Putamen (tissue), 1 donor: ENCODE measurements around the gene LSM7.
"Not testable (repeated sequence)": the region's sequence is repeated elsewhere in the genome, so short reads cannot be mapped to it uniquely, and the experiment has no call there.

Source experiments
- DNase-seq: peaks from one replicate; pipeline ENCODE4 v3.0.0-alpha.2; 2016; ENCODE audit warnings: low spot score

Gene LSM7

DNA sequence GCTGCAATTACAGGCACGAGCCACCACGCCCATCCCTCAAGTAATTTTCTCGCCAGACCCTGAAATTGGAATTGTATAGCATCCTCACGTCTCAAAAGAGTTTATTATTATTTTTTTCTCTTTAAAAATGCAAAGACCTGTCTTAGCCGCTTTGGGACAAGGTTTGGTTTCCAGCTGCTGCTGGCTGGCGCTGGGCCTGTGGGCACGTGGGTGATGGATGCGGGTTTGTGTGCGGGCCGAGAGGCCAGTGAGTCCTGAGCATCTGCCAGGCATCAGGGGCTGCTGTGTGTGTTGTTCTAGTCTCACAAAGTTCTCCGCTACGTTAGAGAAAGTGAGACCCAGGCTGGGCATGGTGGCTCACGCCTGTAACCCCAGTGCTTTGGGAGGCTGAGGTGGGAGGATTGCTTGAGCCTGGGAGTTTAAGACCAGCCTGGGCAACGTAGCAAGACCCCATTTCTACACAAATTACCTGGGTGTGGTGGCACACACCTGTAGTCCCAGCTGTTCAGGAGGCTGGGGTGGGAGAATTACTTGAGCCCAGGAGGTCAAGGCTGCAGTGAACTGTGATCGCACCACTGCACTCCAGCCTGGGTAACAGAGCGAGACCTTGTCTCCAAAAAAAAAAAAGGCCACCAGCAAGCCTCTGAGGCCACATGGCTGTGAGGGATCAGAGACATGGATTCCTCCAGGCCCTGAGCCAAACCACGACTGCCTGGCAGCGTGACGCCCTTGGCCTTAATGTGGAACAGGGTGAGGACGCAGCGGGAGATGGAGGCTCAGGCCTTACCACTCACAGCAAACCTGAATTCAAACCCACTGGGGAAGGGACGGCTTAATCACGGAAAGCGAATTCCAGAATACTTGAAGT, 27.0 kb upstream of the LSM7 start:
- no peak for DNase-seq

DNA sequence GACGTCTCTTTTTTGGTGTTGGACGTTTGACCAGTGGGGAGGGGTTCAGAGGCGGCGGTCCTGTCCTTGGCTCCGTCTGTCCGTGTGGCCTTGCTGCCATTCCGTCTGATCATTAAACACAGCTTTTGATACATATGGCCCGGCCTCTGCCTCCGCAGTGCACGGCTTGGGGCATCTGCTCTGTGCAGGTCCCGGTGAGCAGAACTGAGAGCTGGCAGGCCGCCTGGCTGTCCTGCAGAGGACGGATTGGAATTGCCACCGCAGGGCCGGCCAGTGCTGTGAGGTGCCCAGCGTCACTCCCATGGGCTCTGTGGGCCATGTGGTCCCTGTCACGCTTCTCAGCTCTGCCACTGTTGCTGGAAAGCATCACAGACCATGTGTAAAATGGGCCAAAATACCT, 26.3 kb upstream of the LSM7 start:
- DNase-seq: no peak

GRCh38 chr19:2353887-2354592, 25.7 kb upstream of the LSM7 start:
- no peak for DNase-seq

- no peak for DNase-seq
Measured at GRCh38 chr19:2353159-2353886, 24.9 kb upstream of the LSM7 start.

- no peak for DNase-seq
Measured at GRCh38 chr19:2352121-2352520, 23.7 kb upstream of the LSM7 start.

DNA sequence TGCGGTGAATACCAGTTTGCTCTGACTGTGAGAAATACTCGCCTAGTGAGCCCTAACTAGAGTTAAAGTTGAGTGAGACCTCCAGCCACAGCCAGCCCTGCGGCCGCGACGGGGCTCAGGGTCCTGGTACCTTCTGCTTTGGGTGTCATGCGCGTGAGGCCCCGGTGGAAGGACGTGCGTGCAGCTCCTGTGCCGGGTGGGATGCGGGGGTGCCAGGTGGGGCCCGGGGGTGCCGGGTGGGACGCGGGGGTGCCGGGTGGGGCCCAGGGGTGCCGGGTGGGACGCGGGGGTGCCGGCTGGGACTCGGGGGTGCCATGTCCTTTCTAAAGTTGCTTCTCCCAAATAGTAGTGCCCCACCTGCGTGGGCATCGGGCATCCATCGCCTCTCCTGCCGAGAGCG, 23.2 kb upstream of the LSM7 start:
- no peak for DNase-seq

DNA sequence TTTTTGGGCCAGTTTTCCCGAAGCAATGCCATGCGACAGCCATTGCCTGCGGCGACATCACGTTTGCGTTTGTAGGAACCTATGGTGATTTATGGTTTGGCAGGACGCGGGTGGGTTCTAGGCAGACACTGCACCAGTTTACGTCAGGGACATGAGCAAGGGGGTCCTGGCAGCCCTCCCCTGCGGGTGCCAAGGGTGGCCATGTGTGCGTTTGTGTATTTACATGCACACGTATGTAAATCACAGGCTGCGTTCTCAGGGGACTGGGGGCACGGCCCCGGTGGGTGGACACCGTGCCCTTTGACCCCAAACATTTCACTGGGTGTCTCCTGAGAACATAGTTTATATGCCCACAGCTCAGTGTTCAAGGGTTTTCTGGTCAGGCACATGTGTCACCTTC, 22.3 kb upstream of the LSM7 start:
- no peak for DNase-seq

GRCh38 chr19:2349818-2350217, 21.4 kb upstream of the LSM7 start:
- DNase-seq: not testable (repeated sequence)

- DNase-seq: no peak
Measured at GRCh38 chr19:2345794-2346663, 17.6 kb upstream of the LSM7 start.

GRCh38 chr19:2345076-2345475, 16.7 kb upstream of the LSM7 start:
- no peak for DNase-seq

DNA sequence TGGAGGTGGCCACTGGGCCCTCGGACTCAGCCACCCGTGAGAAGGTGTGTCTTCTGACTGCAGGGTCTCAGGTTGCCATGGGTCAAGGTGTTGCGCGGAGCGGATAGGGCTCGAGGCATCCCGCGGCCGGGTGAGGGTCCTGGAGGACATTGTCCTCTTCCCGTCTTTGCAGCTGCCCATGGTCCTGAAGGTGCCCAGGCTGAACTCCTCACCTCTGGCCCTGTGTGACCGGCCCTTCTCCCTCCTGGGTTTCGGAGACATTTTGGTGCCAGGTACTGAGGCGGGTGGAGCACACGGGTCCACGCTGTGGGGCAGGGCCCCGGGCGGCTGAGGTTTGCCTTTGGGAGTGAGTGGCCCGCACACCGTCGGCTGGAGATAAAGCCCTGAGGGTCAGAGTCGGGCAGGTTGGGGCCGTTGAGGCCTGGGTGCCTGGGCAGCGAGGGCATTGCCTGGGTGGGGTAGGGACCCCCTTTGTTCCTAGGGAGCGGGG, 16.0 kb upstream of the LSM7 start:
- no peak for DNase-seq

DNA sequence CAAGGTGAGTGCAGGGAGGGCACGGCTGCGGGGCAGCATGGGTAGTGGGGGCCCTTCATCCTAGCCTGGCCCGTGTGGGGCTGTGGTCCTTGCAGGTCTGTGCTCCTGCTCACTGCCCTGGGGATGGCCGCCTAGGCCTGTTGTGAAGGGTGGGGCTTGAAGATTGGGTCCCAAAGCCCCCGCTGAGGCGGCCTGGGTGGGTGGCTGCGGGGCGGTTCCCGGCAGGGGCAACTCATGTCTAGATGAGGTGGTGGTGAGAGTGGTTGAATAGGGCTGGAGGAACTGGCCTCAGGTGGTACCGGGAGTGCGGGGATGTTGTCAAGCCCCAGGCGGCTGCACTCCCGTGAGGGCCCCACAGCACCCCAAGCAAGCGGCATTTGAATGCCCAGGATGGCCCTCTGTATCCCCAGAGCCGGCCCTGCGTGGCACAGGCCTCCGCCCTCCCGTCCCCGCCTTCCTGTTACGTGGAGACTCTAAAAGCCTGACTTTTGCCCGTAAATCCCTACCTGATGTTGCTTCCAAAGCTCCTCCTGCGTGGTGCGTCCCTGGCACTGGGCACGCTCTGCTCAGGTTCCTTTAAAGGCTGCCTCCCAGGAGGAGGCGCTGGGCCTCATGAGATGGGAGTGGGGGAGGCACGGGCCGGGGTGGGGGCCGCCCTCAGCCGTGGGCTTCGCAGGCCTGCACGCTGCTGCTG, 15.1 kb upstream of the LSM7 start:
- DNase-seq: no peak

DNA sequence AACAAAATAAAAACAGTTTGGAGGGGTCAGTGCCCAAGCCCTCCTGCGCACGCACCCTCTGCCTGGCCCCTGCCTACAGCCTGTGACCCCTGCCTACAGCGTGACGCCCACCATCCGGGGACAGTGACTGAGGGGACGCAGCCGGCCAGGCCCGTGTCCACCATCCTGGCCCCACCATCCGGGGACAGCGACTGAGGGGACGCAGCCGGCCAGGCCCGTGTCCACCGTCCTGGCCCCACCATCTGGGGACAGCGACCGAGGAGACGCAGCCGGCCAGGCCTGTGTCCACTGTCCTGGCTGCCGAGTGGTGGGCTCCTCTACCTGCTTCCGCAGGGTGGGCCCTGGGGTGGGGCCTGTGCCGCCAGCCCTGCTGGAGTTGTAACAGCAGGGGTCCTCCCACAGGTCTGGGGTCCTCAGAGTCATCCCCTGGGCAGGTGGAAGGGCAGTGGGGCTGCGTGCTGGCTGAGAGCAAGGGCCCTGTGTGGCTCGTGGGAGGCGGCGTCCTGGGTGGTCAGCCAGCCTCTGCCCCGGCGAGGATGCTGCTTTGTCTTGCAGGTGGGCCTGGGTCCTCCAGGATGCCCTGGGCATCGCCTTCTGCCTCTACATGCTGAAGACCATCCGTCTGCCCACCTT, 14.4 kb upstream of the LSM7 start:
- no peak for DNase-seq

- DNase-seq: no peak
Measured at GRCh38 chr19:2341982-2342381, 13.6 kb upstream of the LSM7 start.

DNA sequence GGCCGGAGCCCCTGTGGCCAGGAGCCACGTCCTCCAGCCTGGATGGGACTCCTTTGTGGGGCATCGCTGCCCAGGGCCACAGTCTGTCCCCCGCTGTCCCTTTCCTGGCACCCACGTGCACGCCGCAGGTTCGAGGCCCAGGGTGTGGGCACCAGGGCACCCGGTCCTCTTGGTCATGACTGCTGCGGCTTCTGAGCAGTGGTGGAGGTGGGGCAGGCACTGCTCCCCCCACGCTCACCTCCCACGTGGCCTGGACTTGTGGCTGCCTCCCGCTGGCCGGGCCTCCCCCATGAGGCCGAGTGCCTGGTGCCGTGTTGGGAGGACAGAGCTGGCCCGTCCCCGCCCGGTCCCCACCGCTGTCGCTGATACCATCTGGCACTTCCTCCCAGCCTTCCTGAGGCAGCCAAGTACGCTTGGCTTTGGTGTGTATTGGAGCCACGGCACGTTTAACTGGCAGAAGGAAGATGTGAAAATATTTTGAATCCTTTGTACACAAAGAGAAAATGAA, 12.9 kb upstream of the LSM7 start:
- no peak for DNase-seq

DNA sequence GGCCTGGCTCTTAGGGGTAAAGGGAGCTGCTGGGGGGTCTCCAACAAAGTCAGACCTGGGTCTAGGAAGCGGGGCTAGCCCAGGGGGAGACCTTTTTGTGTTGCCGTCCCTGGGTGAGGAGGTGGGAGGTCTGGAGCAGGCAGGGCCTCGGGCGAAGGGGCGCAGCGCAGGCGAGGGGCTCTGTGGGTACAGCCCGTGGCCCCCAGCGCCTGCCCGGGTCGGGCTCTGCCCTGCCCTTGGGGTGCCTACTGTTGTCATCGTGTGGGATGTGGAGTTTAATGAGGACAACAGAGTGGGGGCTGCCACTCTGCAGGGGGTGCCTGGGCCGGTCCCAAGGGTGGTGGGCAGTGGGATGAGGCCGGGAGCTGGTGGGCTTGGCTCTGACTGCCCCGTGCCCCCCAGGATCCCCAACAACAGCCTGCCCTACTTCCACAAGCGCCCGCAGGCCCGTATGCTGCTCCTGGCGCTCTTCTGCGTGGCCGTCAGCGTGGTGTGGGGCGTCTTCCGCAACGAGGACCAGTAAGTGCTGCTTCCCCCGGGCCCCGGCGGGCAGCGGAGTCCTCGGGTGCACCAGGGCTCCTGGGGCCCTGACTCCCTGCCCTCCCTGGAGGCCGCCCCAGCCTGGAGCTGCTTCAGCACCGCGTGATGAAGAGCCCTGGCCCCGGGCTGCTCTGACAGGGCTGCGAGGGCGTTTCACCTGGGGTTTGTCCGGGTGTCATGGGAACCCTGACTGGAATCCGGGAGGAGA, 12.3 kb upstream of the LSM7 start:
- DNase-seq: no peak

DNA sequence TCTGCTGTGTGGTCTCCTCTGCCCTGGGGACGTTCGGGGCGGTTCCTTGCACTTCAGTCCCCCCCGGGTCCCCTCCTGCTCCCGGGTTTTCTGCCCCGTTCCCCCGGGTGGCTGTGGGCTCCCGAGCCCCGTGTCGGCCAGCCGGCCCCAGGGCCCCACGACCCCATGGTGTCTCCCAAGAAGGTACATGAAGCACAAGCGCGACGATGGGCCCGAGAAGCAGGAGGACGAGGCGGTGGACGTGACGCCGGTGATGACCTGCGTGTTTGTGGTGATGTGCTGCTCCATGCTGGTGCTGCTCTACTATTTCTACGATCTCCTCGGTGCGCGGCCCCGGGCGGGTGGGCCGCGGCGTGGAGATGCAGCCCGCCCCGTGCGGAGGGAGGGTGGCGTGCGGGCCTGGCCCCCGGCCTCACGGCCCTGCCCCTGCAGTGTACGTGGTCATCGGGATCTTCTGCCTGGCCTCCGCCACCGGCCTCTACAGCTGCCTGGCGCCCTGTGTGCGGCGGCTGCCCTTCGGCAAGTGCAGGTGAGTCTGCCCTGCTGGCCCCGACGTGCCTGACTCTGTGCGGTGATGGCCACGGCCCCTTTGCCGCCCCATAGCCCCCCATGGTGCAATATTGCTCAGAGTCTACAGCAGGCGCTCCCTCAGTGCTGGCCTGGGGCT, 11.4 kb upstream of the LSM7 start:
- DNase-seq: no peak

DNA sequence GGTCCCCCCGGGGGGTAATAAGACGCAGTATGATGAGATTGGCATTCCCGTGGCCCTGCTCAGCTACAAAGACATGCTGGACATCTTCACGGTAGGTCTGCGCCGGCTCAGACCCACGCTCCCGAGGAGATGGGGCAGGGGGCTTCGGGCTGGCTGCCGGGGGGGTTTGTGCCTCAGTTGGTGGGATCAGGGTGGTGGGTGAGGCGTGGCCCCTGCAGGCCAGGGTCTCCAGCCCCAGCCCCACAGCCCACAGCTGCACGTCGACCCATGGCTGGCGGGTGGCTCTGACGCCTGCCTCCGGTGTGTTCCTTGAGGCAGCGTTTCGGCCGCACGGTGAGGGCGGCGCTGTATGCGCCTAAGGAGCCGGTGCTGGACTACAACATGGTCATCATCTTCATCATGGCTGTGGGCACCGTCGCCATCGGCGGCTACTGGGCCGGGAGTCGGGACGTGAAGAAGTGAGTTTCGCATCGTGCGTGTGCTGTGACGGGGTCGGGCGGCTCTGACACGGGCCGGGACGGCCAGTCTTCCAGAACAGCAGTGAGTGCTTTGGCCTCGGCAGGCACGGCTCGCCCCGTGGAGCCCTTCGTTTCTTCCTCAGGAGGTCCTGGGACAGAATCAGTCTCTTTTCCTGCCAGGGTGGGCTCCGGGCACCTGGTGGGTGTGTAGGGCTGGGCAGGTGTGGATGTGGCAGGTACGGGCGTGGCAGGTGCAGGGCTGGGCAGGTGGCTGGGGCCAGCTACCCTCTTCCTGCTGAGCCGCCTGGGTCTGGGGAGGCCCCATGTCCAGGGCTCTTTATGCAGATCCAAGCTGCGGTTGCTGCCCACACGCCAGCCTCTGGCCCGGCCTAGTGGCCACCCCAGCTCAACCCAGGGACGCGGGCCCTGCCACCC, 10.6 kb upstream of the LSM7 start:
- no peak for DNase-seq
